ENCODE results near the gene RERE.
A peak's percentile ranks its signal among the peaks of the same experiment; 100 is the strongest.

Gene RERE

DNA sequence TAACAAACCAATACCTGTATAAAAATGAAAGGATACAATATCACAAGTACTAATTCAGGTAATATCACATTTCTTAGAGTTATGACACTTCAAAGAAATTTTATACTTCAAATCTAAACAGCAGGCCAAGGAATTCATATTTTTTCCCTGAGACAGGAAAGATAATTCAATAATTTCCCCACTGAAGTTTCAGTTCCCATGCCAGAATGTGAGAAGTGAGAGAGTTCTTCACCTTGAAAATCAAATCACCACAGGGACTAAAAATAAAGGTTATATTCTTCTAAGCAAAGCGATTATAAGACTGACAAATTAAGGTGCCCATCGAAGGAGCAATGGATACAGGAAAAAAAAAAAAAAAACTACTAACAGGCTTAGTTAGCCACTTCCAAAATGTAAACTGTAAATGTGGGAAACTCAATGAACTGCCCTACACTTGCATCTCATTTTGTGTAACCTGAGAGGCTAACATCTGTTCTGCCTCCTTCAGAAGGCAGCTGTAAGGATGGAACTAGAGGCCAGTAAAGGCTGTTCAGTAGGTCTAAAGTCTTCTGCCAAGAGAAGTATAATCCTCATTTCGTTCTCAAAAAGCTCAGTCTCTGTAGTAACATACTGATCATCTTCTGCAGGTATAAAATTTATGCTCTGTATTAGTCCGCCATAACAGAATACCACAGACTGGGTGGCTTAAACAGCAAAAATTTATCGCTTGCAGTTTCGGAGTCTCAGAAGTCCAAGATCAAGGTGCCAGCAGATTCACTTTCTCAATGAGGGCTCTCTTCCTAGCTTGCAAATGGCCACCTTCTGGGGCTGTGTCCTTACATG lies 127.8 kb downstream of the RERE start:
- no peaks in the 10 kb centered on the region for H3K9me3 Mint-ChIP-seq
- H3K4me1 Mint-ChIP-seq (ENCODE audit: low read depth in 2 of 2) = peaks cover 4 to 12% of the 10 kb centered on the region in 2 donors
- no peak overlapping the region for H3K4me3 Mint-ChIP-seq
- H3K36me3 Mint-ChIP-seq (ENCODE audit: insufficient read depth) = no peaks in the 10 kb centered on the region
- ATAC-seq (replicated peaks) (no peak), DNase-seq (no peak)
- H3K27ac Mint-ChIP-seq = no peak overlapping the region
- H3K27me3 Mint-ChIP-seq = no peaks in the 10 kb centered on the region

GRCh38 chr1:8687538-8687937 lies 129.9 kb downstream of the RERE start:
- no peak for DNase-seq
- H3K27me3 Mint-ChIP-seq = no peaks in the 10 kb centered on the region
- no peak overlapping the region for H3K4me3 Mint-ChIP-seq
- no peak overlapping the region for H3K27ac Mint-ChIP-seq
- H3K9me3 Mint-ChIP-seq = no peaks in the 10 kb centered on the region
- no peaks in the 10 kb centered on the region for H3K36me3 Mint-ChIP-seq (ENCODE audit: insufficient read depth)
- peaks cover 4 to 14% of the 10 kb centered on the region in 2 donors for H3K4me1 Mint-ChIP-seq (ENCODE audit: low read depth in 2 of 2)
- ATAC-seq (replicated peaks) = no peak

DNA sequence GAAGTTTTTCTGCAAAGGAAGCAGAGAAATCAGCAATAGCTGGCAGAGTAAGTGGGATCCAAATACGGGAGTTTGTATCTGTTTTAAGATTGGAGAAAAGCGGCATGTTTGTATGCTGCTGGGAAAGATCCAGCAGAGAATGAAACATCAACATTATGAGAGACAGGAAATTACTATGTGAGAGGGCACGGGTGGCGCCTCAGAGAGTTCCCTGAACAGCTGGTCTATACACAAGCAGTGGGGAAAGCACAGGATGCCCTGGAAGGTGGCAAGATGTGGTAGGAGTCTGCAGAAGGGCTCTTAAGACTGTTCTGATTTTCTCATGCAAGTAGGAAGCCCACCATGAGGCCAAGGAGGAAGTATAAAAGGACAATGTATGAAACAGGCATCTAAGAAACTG lies 130.4 kb downstream of the RERE start:
- Mint-ChIP-seq H3K4me3 (no peak overlapping the region), H3K27me3 (no peaks in the 10 kb centered on the region), H3K4me1 (ENCODE audit: low read depth in 2 of 2) (peaks cover 4 to 16% of the 10 kb centered on the region in 2 donors), H3K36me3 (ENCODE audit: insufficient read depth) (no peaks in the 10 kb centered on the region), H3K27ac (no peak overlapping the region), H3K9me3 (no peaks in the 10 kb centered on the region)
- no peak for ATAC-seq (replicated peaks)
- no peak for DNase-seq

DNA sequence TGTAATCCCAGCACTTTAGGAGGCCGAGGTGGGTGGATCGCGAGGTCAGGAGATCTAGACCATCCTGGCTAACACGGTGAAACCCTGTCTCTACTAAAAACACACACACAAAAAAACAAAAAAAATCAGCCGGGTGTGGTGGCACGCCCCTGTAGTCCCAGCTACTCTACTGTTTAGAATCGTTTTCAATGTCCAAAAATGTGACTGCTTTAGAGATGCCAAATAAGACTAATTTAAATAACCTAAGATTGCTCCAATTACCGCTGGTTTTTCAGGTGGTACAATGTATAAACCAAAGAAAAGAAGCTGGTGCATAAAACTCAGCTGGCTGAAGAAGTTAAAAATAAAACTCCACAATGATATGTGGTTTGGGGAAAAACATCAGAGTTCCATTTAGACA lies 132.0 kb downstream of the RERE start:
- H3K9me3 Mint-ChIP-seq = no peaks in the 10 kb centered on the region
- H3K4me1 Mint-ChIP-seq (ENCODE audit: low read depth in 2 of 2) = peaks cover 4 to 24% of the 10 kb centered on the region in 2 donors
- H3K27me3 Mint-ChIP-seq = no peaks in the 10 kb centered on the region
- DNase-seq (no peak), ATAC-seq (replicated peaks) (no peak)
- no peak overlapping the region for H3K4me3 Mint-ChIP-seq
- no peak overlapping the region for H3K27ac Mint-ChIP-seq
- H3K36me3 Mint-ChIP-seq (ENCODE audit: insufficient read depth) = no peaks in the 10 kb centered on the region

GRCh38 chr1:8684590-8684989 lies 132.8 kb downstream of the RERE start:
- Mint-ChIP-seq H3K4me3 (no peak overlapping the region), H3K36me3 (ENCODE audit: insufficient read depth) (no peaks in the 10 kb centered on the region), H3K9me3 (no peaks in the 10 kb centered on the region), H3K27me3 (no peaks in the 10 kb centered on the region), H3K27ac (no peak overlapping the region), H3K4me1 (ENCODE audit: low read depth in 2 of 2) (peaks cover 4 to 24% of the 10 kb centered on the region in 2 donors)
- DNase-seq = no peak
- ATAC-seq (replicated peaks) = no peak

- no peak for DNase-seq
- Mint-ChIP-seq H3K27me3 (no peaks in the 10 kb centered on the region), H3K36me3 (ENCODE audit: insufficient read depth) (no peaks in the 10 kb centered on the region), H3K27ac (no peak overlapping the region), H3K4me3 (no peak overlapping the region), H3K9me3 (no peaks in the 10 kb centered on the region), H3K4me1 (ENCODE audit: low read depth in 2 of 2) (peaks cover 4 to 24% of the 10 kb centered on the region in 2 donors)
- no peak for ATAC-seq (replicated peaks)
Measured at GRCh38 chr1:8682573-8682972, 134.9 kb downstream of the RERE start.

DNA sequence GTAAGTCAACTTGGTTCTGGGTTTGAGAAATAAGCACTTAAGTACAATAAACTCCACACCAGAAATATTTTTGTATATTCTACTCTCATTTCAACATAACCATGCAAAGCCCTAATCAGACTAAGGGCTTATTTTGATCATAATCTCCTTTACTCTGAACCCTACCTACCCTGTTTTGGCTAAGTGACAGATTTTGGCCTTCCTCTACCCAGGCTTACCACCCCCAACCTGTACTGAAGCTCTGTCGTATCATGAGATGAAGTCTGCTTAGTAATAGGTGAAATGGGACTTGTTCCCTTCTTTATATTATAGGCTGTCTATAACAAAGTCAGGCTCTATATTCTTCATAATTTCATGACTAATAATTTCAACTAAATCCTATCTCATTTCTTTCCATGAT lies 135.5 kb downstream of the RERE start:
- Mint-ChIP-seq H3K36me3 (ENCODE audit: insufficient read depth) (no peaks in the 10 kb centered on the region), H3K4me1 (ENCODE audit: low read depth in 2 of 2) (peaks cover 3 to 20% of the 10 kb centered on the region in 2 donors), H3K4me3 (no peak overlapping the region), H3K9me3 (no peaks in the 10 kb centered on the region), H3K27ac (peak overlapping the region in 1 of 2 donors; percentile 1), H3K27me3 (no peaks in the 10 kb centered on the region)
- no peak for DNase-seq
- no peak for ATAC-seq (replicated peaks)

- H3K4me1 Mint-ChIP-seq (ENCODE audit: low read depth in 2 of 2) = peaks cover 3 to 17% of the 10 kb centered on the region in 2 donors
- peak overlapping the region in 1 of 2 donors; percentile 5 for H3K4me3 Mint-ChIP-seq
- no peak for ATAC-seq (replicated peaks)
- DNase-seq = no peak
- no peak overlapping the region for H3K27ac Mint-ChIP-seq
- H3K9me3 Mint-ChIP-seq = no peaks in the 10 kb centered on the region
- H3K36me3 Mint-ChIP-seq (ENCODE audit: insufficient read depth) = no peaks in the 10 kb centered on the region
- no peaks in the 10 kb centered on the region for H3K27me3 Mint-ChIP-seq
Measured at GRCh38 chr1:8680664-8681650, 136.5 kb downstream of the RERE start.

GRCh38 chr1:8679929-8680663 lies 137.3 kb downstream of the RERE start:
- Mint-ChIP-seq H3K27ac (no peak overlapping the region), H3K36me3 (ENCODE audit: insufficient read depth) (no peaks in the 10 kb centered on the region), H3K4me1 (ENCODE audit: low read depth in 2 of 2) (peaks cover 3 to 17% of the 10 kb centered on the region in 2 donors), H3K9me3 (no peaks in the 10 kb centered on the region), H3K4me3 (no peak overlapping the region), H3K27me3 (no peaks in the 10 kb centered on the region)
- DNase-seq (no peak), ATAC-seq (replicated peaks) (no peak)

- no peak overlapping the region for H3K27ac Mint-ChIP-seq
- no peak for ATAC-seq (replicated peaks)
- peaks cover 3 to 10% of the 10 kb centered on the region in 2 donors for H3K4me1 Mint-ChIP-seq (ENCODE audit: low read depth in 2 of 2)
Measured at GRCh38 chr1:8679395-8679800, 138.0 kb downstream of the RERE start.

DNA sequence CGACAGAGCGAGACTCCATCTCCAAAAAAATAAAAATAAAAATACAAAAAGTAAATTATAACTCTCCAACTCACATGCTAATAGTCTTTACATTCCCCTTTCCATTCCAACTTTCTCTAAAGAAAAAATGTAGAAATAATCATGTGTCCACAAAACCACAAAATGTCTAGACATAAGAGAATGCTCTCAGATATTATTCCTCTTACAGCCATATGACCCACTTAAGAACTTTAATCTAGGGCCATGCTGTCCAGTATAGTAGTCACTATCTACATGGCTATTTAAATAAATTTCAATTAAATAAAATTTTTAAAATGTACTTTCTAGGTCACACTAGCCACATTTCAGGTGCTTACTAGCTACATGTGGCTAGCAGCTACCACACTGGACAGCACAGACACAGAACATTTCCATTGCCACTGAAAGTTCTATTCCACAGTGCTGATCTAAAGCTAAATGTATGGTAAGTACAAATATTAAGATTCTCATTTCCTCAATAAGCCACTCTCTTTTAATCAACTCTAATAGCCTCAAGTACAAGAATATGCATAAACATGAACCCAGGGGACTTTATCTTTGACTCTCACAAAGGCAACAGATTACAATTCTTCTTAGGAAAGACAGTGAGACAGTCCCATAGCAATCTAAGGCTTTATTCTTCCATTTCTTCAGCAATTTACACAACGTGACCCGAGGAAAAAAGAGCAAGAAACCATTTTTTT lies 138.6 kb downstream of the RERE start:
- H3K4me3 Mint-ChIP-seq = no peak overlapping the region
- peaks cover 3 to 10% of the 10 kb centered on the region in 2 donors for H3K4me1 Mint-ChIP-seq (ENCODE audit: low read depth in 2 of 2)
- no peak for DNase-seq
- no peaks in the 10 kb centered on the region for H3K36me3 Mint-ChIP-seq (ENCODE audit: insufficient read depth)
- no peak for ATAC-seq (replicated peaks)
- no peaks in the 10 kb centered on the region for H3K9me3 Mint-ChIP-seq
- H3K27me3 Mint-ChIP-seq = no peaks in the 10 kb centered on the region
- no peak overlapping the region for H3K27ac Mint-ChIP-seq

More at GRCh38 chr1:8679395-8679800, 138.0 kb downstream of the RERE start:
- H3K9me3 Mint-ChIP-seq = no peaks in the 10 kb centered on the region
- no peaks in the 10 kb centered on the region for H3K36me3 Mint-ChIP-seq (ENCODE audit: insufficient read depth)
- no peak for DNase-seq
- no peak overlapping the region for H3K4me3 Mint-ChIP-seq
- H3K27me3 Mint-ChIP-seq = no peaks in the 10 kb centered on the region

DNA sequence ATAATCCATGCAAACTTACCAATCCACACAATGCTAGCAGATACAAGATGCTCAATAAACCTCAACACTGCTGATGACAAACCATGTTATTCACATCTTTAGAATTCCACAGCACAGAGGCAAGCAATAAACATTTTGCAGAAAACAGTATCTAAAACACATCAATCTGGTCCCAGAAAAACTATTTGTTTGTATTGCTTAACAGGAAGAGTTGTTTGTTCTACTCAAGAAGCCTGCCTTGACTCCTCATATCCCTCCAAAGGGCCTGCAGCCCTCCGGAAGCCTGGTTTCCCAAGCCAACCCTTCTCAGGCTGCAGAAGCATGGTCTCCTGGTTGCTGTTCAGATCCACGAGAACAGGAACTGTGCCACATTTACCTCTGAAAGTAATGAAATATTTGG lies 139.7 kb downstream of the RERE start:
- H3K27ac Mint-ChIP-seq = no peak overlapping the region

More for the DNA sequence above, 139.7 kb downstream of the RERE start:
- Mint-ChIP-seq H3K4me1 (ENCODE audit: low read depth in 2 of 2) (peaks cover 3 to 10% of the 10 kb centered on the region in 2 donors), H3K9me3 (no peaks in the 10 kb centered on the region), H3K4me3 (no peak overlapping the region), H3K27me3 (no peaks in the 10 kb centered on the region), H3K36me3 (ENCODE audit: insufficient read depth) (no peaks in the 10 kb centered on the region)
- DNase-seq (no peak), ATAC-seq (replicated peaks) (no peak)

Data from effector memory CD8-positive, alpha-beta T cell (primary cell).